MV-4-11 (cell line): ENCODE data around the gene EDNRA.

Experiments
- DNase-seq: peaks from one replicate; lab custom pipeline; 2025; lab: John Stamatoyannopoulos, UW

Gene EDNRA

GRCh38 chr4:147589586-147589985 lies 108.7 kb downstream of the EDNRA start:
- no peak for DNase-seq

- DNase-seq = peak; percentile 38
These were observed 109.5 kb downstream of the EDNRA start for GRCh38 chr4:147590249-147590920.

- DNase-seq = no peak
These were observed 110.2 kb downstream of the EDNRA start for GRCh38 chr4:147591106-147591505.

- no peak for DNase-seq
These were observed 113.2 kb downstream of the EDNRA start for GRCh38 chr4:147594107-147594506.
